ENCODE data around the gene TMEM244.

DNA sequence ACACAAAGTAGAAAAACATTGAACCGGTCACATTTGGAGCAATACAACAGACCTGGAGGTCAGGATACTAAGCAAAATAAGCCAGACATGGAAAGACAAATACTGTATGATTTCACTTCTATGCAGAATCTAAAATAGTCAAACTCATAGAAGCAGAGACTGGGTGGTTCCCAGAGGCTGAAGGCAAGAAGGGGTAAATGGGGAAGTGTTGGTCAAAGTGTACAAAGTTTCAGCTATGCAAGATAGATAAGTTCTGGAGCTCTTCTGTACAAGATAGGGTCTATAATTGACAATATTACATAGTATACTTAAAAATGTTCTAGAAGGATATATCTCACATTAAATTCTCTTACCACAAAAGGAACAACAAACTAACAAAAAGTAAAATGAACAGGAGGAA lies 70.3 kb downstream of the TMEM244 start:
- TF ChIP-seq CTCF (conservative IDR thresholded peaks at IDR 0.05; ENCODE audit: low read depth, low read length) (no peak), EZH2 (IDR thresholded peaks at IDR 0.05; ENCODE audit: low read length, unreplicated experiment) (no peak), EZH2phosphoT487 (IDR thresholded peaks at IDR 0.05; ENCODE audit: borderline replicate concordance, low read length) (no peak)
